Sigmoid colon (tissue), 7 donors: ENCODE measurements around the gene ADAMTSL2. TPM values are rescaled to one million over a fixed set of nuclear protein-coding genes. Genes with fewer than 3 reads are reported as not detected.

ENCODE experiments used
- DNase-seq: peaks from one replicate; pipeline ENCODE4 v3.0.0-alpha.2; 2019
- H3K27ac ChIP-seq, 4 donors: fragments of 200-600 bp; sonication (generic); one replicate each; pipeline ENCODE4 v1.5.1; 2016 to 2019; ENCODE audit warnings: mild to moderate bottlenecking in 1 of 4
- H3K27me3 ChIP-seq, 3 donors: fragments of 200-600 bp; sonication (generic); one replicate each; pipeline ENCODE4 v1.5.1; 2019; ENCODE audit warnings: mild to moderate bottlenecking in 1 of 3
- H3K36me3 ChIP-seq, 4 donors: fragments of 200-600 bp; sonication (generic); one replicate each; pipeline ENCODE4 v1.5.1; 2016 to 2019
- H3K4me1 ChIP-seq, 4 donors: fragments of 200-600 bp; sonication (generic); one replicate each; pipeline ENCODE4 v1.5.1; 2017 to 2019
- H3K4me3 ChIP-seq, 4 donors: fragments of 200-600 bp; sonication (generic); one replicate each; pipeline ENCODE4 v1.5.1; 2017 to 2019; ENCODE audit warnings: mild to moderate bottlenecking in 2 of 4, moderate library complexity in 1 of 4
- H3K9me3 ChIP-seq, 4 donors: fragments of 200-600 bp in 3 of 4; sonication (generic) in 3 of 4; one replicate each; pipeline versions ENCODE4 v1.5.1 to v1.6.1; 2013 to 2019
- EP300 ChIP-seq, 4 donors: sonication (generic); formaldehyde crosslinking; IDR thresholded peaks; one replicate each; pipeline ENCODE4 v1.6.1; 2017; ENCODE audit warnings: antibody characterized with exemption in 4 of 4
- POLR2A ChIP-seq, 2 donors: fragments of 450-650 bp; IDR thresholded peaks; one replicate each; pipeline ENCODE4 v1.6.1; 2016; ENCODE audit warnings: antibody characterized with exemption in 2 of 2, mild to moderate bottlenecking in 2 of 2, moderate library complexity in 2 of 2
- POLR2AphosphoS5 ChIP-seq, 4 donors: sonication (generic); formaldehyde crosslinking; IDR thresholded peaks; one replicate each; pipeline ENCODE4 v1.6.1; 2017; ENCODE audit warnings: antibody characterized with exemption in 4 of 4
- WGBS, 2 donors: extraction: QIAGEN DNeasy Blood & Tissue Kit; methylation state at CpG; one replicate each; pipeline ENCODE4 v1.1.7; 2013; 5-methylcytosine and 5-hydroxymethylcytosine counted together
- intact Hi-C: fragments of 100-400 bp; cut with DNase I; formaldehyde crosslinking; loops from one replicate; pipeline ENCODE4 v1.15.1; 2023
- polyA plus RNA-seq, 3 donors: library from polyadenylated mRNA; stranded (reverse); fragments of 200-250 nt; gene quantifications; one replicate each; pipeline ENCODE4 v1.2.3, GENCODE V29; 2013
- total RNA-seq, 4 donors: library from RNA; depleted of rRNA; stranded (reverse); fragments of >200 nt; gene quantifications; one replicate each; pipeline ENCODE4 v1.1.0, GENCODE V29; 2016
- TF ChIP-seq, protein P1 (sequence below), 4 experiments: fragments of 450-650 bp in 3 of 4; fragments of 200-600 bp in 1 of 4; IDR thresholded peaks; one replicate each; pipeline ENCODE4 v1.5.1; 2016 to 2019; ENCODE audit warnings: antibody characterized with exemption in 4 of 4, mild to moderate bottlenecking in 3 of 4, moderate library complexity in 2 of 4
- donor health status: healthy with polysubstance abuse.
- donor health status: Bipolar disorder and iron deficiency.
- donor health status: healthy.

The ADAMTSL2 gene
- total and polyA plus RNA-seq, 7 donors: 0.33 to 4.2 (median 0.81) TPM

DNA sequence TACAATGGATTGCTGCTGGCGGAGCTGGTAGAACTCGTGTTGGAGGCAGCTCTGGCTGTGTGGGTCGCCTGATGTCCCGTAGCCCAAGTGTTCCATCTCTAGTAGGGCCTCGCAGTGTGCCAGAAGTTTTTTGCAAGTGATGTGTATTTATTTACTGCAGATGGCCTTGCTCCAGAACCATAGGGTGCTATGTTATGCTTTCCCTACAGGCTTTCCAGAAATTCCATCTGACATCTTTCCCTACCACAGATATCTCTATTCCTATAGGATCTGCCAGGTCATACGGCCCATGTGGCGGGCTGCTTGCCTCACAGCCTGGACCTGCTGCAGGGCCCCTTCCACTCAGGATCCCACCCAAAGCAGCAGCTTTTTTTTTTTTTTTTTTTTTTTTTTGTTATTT, 16.9 kb downstream of the ADAMTSL2 start:
- Histone ChIP-seq H3K9me3 (no peaks in the 10 kb centered on the region), H3K36me3 (peaks cover 0 to 18% (median 0%) of the 10 kb centered on the region in 4 donors), H3K4me3 (no peak overlapping the region), H3K27me3 (no peaks in the 10 kb centered on the region), H3K4me1 (no peaks in the 10 kb centered on the region), H3K27ac (no peak overlapping the region)
- 80 to 87% methylated on average over 7 of the region's 7 CpGs for WGBS, 2 donors
- DNase-seq: no peak
- TF ChIP-seq POLR2A (IDR thresholded peaks at IDR 0.05): no peak
- TF ChIP-seq, protein P1, sequence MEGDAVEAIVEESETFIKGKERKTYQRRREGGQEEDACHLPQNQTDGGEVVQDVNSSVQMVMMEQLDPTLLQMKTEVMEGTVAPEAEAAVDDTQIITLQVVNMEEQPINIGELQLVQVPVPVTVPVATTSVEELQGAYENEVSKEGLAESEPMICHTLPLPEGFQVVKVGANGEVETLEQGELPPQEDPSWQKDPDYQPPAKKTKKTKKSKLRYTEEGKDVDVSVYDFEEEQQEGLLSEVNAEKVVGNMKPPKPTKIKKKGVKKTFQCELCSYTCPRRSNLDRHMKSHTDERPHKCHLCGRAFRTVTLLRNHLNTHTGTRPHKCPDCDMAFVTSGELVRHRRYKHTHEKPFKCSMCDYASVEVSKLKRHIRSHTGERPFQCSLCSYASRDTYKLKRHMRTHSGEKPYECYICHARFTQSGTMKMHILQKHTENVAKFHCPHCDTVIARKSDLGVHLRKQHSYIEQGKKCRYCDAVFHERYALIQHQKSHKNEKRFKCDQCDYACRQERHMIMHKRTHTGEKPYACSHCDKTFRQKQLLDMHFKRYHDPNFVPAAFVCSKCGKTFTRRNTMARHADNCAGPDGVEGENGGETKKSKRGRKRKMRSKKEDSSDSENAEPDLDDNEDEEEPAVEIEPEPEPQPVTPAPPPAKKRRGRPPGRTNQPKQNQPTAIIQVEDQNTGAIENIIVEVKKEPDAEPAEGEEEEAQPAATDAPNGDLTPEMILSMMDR (IDR thresholded peaks at IDR 0.05): no peak
- no peak for TF ChIP-seq EP300 (IDR thresholded peaks at IDR 0.05)
- TF ChIP-seq POLR2AphosphoS5 (IDR thresholded peaks at IDR 0.05): no peak
- intact Hi-C loops: no loop called here

DNA sequence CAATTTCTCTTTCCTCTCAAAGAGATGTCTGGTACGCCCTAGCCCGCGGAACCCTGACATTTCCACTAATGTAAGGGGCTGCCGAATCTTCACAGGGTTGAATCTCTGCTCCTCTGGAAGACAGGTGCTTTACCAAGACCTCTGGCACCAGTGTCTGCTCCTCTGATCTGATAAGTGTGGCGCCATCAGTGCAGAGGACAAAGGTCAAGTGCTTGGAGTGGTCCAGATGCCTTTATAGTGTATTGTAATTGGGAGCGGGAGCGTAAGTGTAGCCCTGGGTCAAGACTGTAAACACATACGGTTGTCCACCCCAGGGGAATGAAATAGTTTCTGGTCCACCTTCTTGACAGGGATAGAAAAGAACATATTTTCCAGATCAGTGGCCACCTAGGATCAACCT, 17.7 kb downstream of the ADAMTSL2 start:
- no peaks in the 10 kb centered on the region for H3K4me1 ChIP-seq
- TF ChIP-seq POLR2A (IDR thresholded peaks at IDR 0.05) (no peak), EP300 (IDR thresholded peaks at IDR 0.05) (no peak), POLR2AphosphoS5 (IDR thresholded peaks at IDR 0.05) (no peak)
- TF ChIP-seq, protein P1 (IDR thresholded peaks at IDR 0.05): no peak
- WGBS, 2 donors: 65 to 88% methylated on average over 8 of the region's 8 CpGs
- no peak overlapping the region for H3K27ac ChIP-seq
- H3K27me3 ChIP-seq: no peaks in the 10 kb centered on the region
- no peaks in the 10 kb centered on the region for H3K9me3 ChIP-seq
- intact Hi-C loops: no loop called here
- no peak overlapping the region for H3K4me3 ChIP-seq
- no peak for DNase-seq
- H3K36me3 ChIP-seq: peaks cover 0 to 13% (median 0%) of the 10 kb centered on the region in 4 donors

DNA sequence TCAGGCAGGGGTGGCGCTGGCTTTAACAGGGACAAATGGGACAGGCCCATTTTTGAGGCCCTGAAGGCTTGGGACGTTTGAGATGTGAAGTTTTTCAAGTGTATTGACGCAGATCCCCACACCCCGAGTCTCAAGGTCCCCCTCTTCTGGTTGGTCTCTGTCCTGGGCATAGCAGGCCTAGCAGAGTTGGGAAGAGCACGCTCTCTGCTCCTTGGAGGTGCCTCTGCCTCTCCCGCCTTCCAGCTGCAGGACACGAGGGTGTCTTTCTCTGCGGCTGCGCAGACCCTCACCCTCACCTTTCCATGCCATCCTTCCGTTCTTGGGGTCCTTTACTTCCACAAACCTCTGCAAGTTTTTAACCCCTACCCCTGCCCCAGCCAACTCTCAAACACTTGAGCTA, 18.6 kb downstream of the ADAMTSL2 start:
- H3K9me3 ChIP-seq: no peaks in the 10 kb centered on the region
- no peak for DNase-seq
- WGBS, 2 donors: 89 to 90% methylated on average over 10 of the region's 10 CpGs
- intact Hi-C loops: no loop called here
- peaks cover 0 to 9% (median 0%) of the 10 kb centered on the region in 4 donors for H3K36me3 ChIP-seq
- H3K4me3 ChIP-seq: no peak overlapping the region
- peaks cover 0 to 5% (median 4%) of the 10 kb centered on the region in 4 donors for H3K4me1 ChIP-seq
- no peak for TF ChIP-seq EP300 (IDR thresholded peaks at IDR 0.05)
- TF ChIP-seq POLR2AphosphoS5 (IDR thresholded peaks at IDR 0.05): no peak
- TF ChIP-seq, protein P1 (IDR thresholded peaks at IDR 0.05): no peak
- TF ChIP-seq POLR2A (IDR thresholded peaks at IDR 0.05): no peak
- no peaks in the 10 kb centered on the region for H3K27me3 ChIP-seq
- H3K27ac ChIP-seq: no peak overlapping the region

DNA sequence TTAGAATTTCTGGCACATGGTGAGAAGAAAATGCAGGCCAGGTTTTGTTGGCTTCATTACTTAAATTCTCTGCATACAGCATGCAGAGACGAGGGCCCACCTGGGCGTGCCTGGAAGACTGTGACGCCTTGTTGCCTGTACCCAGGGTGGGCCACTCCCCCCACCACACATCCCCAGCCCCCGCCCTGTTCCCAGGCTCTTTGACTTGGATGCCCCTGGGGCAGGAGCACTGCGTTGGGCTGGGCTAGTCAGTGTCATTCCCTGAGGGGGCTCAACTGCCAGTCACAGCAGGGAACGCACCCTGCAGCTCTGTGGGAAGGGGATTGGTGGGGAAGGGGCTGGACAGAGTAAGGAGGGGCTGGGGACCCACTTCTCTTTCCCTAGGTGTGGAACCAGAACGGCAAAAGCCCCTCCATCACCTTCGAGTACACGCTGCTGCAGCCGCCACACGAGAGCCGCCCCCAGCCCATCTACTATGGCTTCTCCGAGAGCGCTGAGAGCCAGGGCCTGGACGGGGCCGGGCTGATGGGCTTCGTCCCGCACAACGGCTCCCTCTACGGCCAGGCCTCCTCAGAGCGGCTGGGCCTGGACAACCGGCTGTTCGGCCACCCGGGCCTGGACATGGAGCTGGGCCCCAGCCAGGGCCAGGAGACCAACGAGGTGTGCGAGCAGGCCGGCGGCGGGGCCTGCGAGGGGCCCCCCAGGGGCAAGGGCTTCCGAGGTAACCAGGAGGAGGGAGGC, 19.6 kb downstream of the ADAMTSL2 start:
- Histone ChIP-seq H3K4me3 (no peak overlapping the region), H3K27me3 (no peaks in the 10 kb centered on the region), H3K27ac (no peak overlapping the region), H3K4me1 (peaks cover 0 to 14% (median 14%) of the 10 kb centered on the region in 4 donors), H3K9me3 (no peaks in the 10 kb centered on the region), H3K36me3 (peaks cover 0 to 9% (median 0%) of the 10 kb centered on the region in 4 donors)
- intact Hi-C loops: no loop called here
- no peak for DNase-seq
- 91 to 92% methylated on average over 31 of the region's 31 CpGs for WGBS, 2 donors
- TF ChIP-seq, protein P1 (IDR thresholded peaks at IDR 0.05): no peak
- no peak for TF ChIP-seq EP300 (IDR thresholded peaks at IDR 0.05)
- no peak for TF ChIP-seq POLR2AphosphoS5 (IDR thresholded peaks at IDR 0.05)
- TF ChIP-seq POLR2A (IDR thresholded peaks at IDR 0.05): no peak
